HUES64 (cell line): ENCODE results near the gene SLC13A5. TPM values are rescaled to one million over a fixed set of nuclear protein-coding genes. Genes with fewer than 3 reads are reported as not detected.

Experiments
- H3K27ac ChIP-seq: 2 replicates; pipeline ENCODE4 v1.7.0; 2013; ENCODE audit warnings: low read depth, low read length, inconsistent platforms
- H3K27me3 ChIP-seq: 2 replicates; pipeline ENCODE4 v1.6.1; 2013; ENCODE audit warnings: mild to moderate bottlenecking, low read length; ENCODE audit not compliant: insufficient read depth
- H3K36me3 ChIP-seq: 2 replicates; pipeline ENCODE4 v1.6.1; 2013; ENCODE audit warnings: mild to moderate bottlenecking, low read length; ENCODE audit not compliant: insufficient read depth
- H3K4me1 ChIP-seq: 2 replicates; pipeline ENCODE4 v1.6.1; 2013; ENCODE audit warnings: mild to moderate bottlenecking, low read length, moderate library complexity; ENCODE audit not compliant: insufficient read depth
- H3K4me3 ChIP-seq: 2 replicates; pipeline ENCODE4 v1.5.1; 2013; ENCODE audit warnings: mild to moderate bottlenecking, low read length, moderate library complexity
- H3K9ac ChIP-seq: 2 replicates; pipeline ENCODE4 v1.6.1; 2013; ENCODE audit warnings: mild to moderate bottlenecking, low read depth, low read length
- H3K9me3 ChIP-seq: 2 replicates; pipeline ENCODE4 v1.6.1; 2013; ENCODE audit warnings: low read depth, low read length; ENCODE audit not compliant: insufficient read depth
- WGBS: fragments of 150-250, 120-280 bp; methylation state at CpG from one replicate; pipeline ENCODE4 v1.1.7; 2013; ENCODE audit warnings: missing lambda C conversion rate; 5-methylcytosine and 5-hydroxymethylcytosine counted together
- polyA plus RNA-seq, 2 experiments: library from polyadenylated mRNA; stranded (reverse); fragments of 50-300 nt; gene quantifications; one replicate each; pipeline ENCODE4 v1.2.3, GENCODE V29; 2013

Gene SLC13A5
- 0.65 TPM for polyA plus RNA-seq (2013, experiment 1 of 2)
- 0.63 TPM for polyA plus RNA-seq (2013, experiment 2 of 2)

DNA sequence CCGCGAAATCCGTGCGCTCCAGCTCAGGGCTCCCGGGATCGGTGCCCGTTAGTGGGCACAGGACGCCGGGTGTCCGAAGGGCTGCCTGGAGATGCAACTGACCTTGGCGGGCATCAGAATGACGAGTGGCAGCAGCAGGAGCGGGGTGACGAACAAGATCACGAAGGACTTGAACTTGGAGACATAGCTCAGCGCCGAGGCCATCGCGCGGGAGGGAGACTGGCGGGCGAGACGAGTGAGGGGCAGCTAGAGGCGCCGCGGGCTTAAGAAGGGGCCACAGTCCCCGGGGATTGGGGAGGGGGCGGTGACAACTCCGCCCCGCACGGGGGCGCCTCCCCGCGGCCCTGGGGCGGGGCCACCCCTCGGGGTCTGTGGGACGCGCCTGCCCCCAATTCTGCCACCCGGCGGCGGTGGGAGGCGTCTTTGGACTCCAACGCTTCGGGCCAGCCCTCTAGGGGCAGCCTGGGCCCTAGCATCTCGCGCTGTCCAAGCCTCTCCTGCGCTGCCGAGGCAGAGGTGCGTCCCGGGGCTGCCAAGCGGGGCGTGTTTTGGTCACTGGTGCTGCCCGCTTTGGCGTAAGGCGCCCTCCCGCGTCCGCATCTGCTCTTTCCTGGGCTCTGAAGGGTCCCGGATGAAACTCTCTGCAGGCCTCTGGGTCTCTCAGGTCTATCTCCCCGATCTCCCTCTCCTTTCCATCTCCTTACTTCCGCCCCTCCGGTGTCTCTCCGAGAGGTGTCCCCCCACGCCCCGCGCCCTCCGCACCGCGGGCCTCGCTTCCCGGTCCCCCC lies at the start of gene SLC13A5:
TSS of gene SLC13A5 (minus strand) at position 240 of the 788 bp plus-strand sequence. CDS start at position 204, 36 bp downstream.
- peak within 1 kb of the TSS; percentile 63 for H3K4me3 ChIP-seq
- no peak within 1 kb of the TSS for H3K27ac ChIP-seq
- H3K27me3 ChIP-seq: peaks cover 40% of the 10 kb centered on the region
- peak within 1 kb of the TSS; percentile 47 for H3K9ac ChIP-seq
- peaks cover 3% of the 10 kb centered on the region; the same call in 1 of the 2 replicates for H3K4me1 ChIP-seq
- H3K36me3 ChIP-seq: no peaks in the 10 kb centered on the region
- WGBS: 1% methylated on average over 71 of the region's 71 CpGs
- H3K9me3 ChIP-seq: 0 out of 2 replicates have a peak, but pooled peaks cover 3% of the 10 kb centered on the region

DNA sequence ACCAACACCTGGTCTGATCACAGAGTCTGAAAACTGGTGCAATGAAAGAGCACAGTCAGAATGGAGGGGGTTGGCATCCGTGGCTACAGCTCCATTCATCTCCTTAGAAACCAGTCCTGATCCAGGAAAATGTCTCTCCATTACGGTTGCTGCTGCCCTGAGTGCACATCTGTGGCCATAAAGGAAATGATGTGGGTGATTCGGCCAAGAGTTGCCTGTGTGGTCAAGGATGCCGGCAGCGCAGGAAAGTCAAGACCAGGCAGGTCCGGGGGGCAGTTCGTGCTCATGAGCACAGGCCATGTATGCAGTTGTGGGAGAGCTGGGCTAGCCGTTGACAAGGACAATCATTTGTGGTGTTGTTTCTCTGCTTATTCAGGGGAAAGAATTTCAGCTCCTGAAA lies 48.6 kb upstream of the SLC13A5 start:
- Histone ChIP-seq H3K36me3 (no peaks in the 10 kb centered on the region), H3K9ac (no peak overlapping the region), H3K27ac (no peak overlapping the region), H3K4me1 (no peaks in the 10 kb centered on the region), H3K9me3 (no peaks in the 10 kb centered on the region), H3K4me3 (no peak overlapping the region), H3K27me3 (no peaks in the 10 kb centered on the region)
- 90% methylated on average over 8 of the region's 8 CpGs for WGBS

DNA sequence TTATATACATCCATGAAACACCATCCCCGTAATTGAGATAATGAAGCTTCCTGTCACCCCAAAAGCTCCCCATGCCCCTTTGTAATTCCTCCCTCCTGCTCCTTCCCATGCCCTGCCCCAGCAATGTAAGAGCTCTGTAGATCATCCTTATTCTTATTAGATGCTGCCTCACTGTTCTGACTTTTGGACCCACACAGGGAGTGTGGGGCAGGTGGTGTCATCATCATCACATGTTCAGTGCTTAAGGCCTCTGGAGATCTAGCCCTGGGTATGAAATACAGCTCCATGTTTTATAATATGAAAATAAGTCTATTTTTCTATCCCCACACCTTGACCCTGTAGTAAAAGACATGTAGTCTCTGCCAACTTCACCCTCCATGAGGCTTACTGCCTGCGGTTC lies 44.6 kb upstream of the SLC13A5 start:
- 93% methylated on average over 2 of the region's 2 CpGs for WGBS
- Histone ChIP-seq H3K4me3 (no peak overlapping the region), H3K27ac (no peak overlapping the region), H3K4me1 (peaks cover 15% of the 10 kb centered on the region), H3K36me3 (no peaks in the 10 kb centered on the region), H3K27me3 (no peaks in the 10 kb centered on the region), H3K9me3 (no peaks in the 10 kb centered on the region), H3K9ac (no peak overlapping the region)

DNA sequence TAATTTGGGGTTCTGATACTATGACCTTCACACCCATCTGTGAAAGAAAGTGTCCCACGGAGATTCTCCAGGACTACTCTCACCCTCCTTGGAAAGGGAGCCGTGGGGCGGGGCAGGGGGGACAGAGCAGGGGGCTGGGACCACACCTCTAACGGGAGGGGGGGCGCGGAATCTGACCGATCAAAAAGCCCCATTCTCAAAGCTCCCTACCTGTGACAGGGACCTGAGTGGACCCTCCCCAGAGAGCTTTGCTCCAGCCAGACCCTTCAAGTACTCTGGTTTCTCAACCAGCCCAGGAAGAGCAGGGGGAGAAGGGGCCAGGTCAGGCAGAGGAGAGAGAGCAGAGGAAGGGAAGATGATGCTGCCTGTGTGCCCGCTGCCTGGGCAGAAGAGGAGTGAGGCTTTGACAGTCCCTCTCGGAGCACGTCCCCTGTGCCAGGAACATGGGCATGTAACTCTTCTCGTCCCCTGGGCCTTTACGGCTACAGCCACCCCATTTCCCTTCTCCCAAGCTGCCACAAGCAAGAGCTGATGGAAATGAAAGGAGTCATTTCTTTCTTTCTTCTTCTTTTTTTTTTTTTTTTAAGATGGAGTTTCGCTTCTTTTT lies 43.4 kb upstream of the SLC13A5 start:
- peaks cover 24% of the 10 kb centered on the region for H3K4me1 ChIP-seq
- H3K27ac ChIP-seq: no peak overlapping the region
- 81% methylated on average over 13 of the region's 13 CpGs for WGBS
- no peaks in the 10 kb centered on the region for H3K9me3 ChIP-seq
- H3K27me3 ChIP-seq: no peaks in the 10 kb centered on the region
- H3K36me3 ChIP-seq: no peaks in the 10 kb centered on the region
- H3K4me3 ChIP-seq: no peak overlapping the region
- no peak overlapping the region for H3K9ac ChIP-seq

DNA sequence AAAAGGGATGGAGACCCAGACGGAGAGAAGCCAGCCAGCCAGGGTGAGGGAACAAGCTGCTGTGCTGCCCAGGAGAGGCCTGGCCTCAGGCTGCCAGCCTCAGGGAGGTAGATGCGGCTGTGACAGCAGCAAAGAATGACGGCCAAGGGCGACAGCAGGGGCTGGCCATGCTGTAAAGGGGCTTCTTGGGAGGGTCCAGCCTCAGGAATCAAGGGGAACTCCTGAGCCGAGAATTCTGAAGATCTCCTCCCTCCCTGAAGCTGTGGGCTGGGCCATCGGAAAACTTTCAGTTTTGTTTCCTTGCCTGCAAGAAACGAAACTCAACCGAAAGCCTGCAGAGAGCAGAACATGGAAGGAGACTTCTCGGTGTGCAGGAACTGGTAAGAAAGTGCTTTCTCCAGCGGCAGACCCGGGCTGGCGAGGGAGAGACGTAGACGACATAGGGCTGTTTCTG lies 42.6 kb upstream of the SLC13A5 start, which contains the start of gene XAF1:
TSS of gene XAF1 (plus strand) at position 316 of the 454 bp plus-strand sequence. CDS start at position 349, 33 bp downstream.
- H3K27ac ChIP-seq: no peak within 1 kb of the TSS
- no peak within 1 kb of the TSS for H3K4me3 ChIP-seq
- no peaks in the 10 kb centered on the region for H3K36me3 ChIP-seq
- peaks cover 24% of the 10 kb centered on the region for H3K4me1 ChIP-seq
- 75% methylated on average over 14 of the region's 14 CpGs for WGBS
- no peaks in the 10 kb centered on the region for H3K27me3 ChIP-seq
- no peak within 1 kb of the TSS for H3K9ac ChIP-seq
- no peaks in the 10 kb centered on the region for H3K9me3 ChIP-seq

DNA sequence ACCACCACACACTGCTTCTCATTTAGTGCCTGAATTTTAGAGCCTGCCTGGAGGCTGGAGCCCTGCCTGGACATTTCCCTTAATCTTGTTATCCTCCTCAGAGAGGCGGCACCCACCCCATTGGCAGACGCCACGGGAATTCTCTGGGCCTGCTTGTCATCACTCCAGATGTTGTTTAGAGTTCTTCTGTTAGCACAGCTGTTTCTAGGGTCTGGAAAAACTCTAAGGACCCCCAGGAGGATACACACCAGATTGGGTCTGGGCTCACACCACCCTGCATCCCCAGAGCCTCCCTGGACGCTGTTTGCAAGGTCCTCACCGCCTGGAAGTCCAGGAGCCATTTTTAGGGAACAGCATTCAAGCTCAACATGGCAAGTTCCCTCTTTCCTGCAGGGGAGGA lies 42.1 kb upstream of the SLC13A5 start:
- Histone ChIP-seq H3K4me1 (peaks cover 24% of the 10 kb centered on the region), H3K9me3 (no peaks in the 10 kb centered on the region), H3K4me3 (no peak overlapping the region), H3K27ac (no peak overlapping the region), H3K27me3 (no peaks in the 10 kb centered on the region), H3K9ac (no peak overlapping the region), H3K36me3 (no peaks in the 10 kb centered on the region)
- WGBS: 97% methylated on average over 5 of the region's 5 CpGs

DNA sequence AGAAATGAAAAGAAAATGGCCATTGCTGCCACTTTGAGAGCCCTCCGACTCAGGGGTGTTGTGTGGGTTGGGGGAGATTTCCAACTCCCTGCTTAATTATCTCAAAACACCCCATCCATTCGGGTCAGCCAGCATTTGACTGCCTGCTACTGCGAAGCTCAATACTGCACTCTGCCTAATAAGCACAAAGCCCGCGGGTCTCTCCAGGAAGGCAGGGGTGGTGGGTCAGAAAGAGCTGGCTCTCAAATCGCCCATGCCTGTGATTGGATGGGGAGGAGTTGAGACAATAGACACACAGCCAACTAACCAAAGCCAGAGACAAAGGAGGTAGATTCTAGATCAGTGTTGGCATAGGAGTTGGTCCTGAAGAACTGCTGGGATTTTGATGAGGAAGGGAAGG lies 40.4 kb upstream of the SLC13A5 start:
- H3K9ac ChIP-seq: 0 out of 2 replicates have a peak overlapping the region, but pooled peaks have one; percentile 6
- H3K27me3 ChIP-seq: no peaks in the 10 kb centered on the region
- no peaks in the 10 kb centered on the region for H3K36me3 ChIP-seq
- H3K27ac ChIP-seq: peak overlapping the region; percentile 47
- WGBS: 84% methylated on average over 5 of the region's 6 CpGs
- peaks cover 24% of the 10 kb centered on the region for H3K4me1 ChIP-seq
- H3K9me3 ChIP-seq: no peaks in the 10 kb centered on the region; the same call in 1 of the 2 replicates
- H3K4me3 ChIP-seq: no peak overlapping the region

DNA sequence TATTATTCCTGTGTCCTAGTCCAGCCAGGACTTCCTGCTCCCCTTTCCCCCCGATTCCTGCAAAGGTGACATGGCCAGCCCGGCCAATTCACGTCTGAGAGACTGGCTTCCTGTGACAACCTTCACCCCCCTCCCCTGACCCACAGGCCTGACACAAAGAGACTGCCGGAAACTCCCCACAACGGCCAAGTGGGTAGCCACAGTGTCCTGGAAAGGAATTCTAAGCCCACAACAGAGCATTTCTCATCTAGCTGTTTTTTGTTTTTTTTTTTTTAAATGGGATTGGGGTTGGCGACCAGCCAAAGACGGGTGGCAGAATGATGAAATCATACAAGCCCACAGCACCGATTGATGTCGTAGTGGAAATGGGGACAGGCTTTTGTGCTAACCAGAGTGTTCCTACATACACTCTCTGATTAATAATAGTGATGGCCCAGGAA lies 39.9 kb upstream of the SLC13A5 start:
- Histone ChIP-seq H3K36me3 (no peaks in the 10 kb centered on the region), H3K4me1 (peaks cover 24% of the 10 kb centered on the region), H3K27me3 (no peaks in the 10 kb centered on the region), H3K9ac (peak overlapping the region; percentile 8; the same call in 1 of the 2 replicates), H3K9me3 (no peaks in the 10 kb centered on the region; the same call in 1 of the 2 replicates), H3K4me3 (no peak overlapping the region), H3K27ac (peak overlapping the region; percentile 47; the same call in 1 of the 2 replicates)
- whole genome bisulfite sequencing: 61% methylated on average over 8 of the region's 9 CpGs

DNA sequence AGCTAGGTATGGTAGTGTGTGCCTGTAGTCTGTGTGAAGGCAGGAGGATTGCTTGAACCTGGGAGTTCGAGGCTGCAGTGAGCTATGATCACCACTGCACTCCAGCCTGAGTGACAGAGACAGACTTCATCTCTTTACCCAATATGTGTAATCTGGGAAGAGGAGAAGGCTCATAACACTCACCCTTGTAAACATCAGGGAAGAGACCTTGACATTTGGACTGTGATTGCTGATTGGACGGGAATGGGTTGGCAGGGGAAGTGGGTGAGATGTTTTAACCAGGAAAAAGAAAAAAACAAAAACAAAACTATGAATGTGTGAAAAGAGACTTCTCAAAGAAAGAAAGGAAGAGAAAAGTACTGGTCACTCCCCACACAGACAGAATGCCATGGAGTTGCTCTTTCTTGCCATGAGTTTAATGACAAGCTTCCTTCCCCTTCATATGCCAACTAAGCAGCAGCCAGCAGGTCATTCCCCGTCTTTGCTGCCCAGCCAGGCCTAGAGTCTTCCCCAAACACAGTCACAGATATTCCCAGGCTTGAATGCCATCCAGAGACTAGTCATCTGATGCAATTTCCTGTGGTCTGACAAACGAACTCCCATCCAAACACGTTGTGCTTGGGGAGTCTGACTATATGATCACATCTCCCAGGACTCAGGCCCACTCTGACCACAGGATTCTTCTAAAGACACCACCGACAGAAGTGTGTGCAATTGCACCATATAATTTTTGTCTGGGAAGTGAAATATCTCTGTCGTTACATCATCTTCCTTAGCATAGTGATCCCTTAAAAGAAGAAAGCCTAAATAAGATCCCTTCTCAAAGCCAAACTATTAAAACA lies 39.1 kb upstream of the SLC13A5 start:
- peaks cover 24% of the 10 kb centered on the region for H3K4me1 ChIP-seq
- H3K27me3 ChIP-seq: no peaks in the 10 kb centered on the region
- no peaks in the 10 kb centered on the region for H3K36me3 ChIP-seq
- H3K9ac ChIP-seq: peak overlapping the region; percentile 8; the same call in 1 of the 2 replicates
- H3K9me3 ChIP-seq: no peaks in the 10 kb centered on the region; the same call in 1 of the 2 replicates
- WGBS: 74% methylated on average over 6 of the region's 7 CpGs
- no peak overlapping the region for H3K4me3 ChIP-seq
- H3K27ac ChIP-seq: no peak overlapping the region

DNA sequence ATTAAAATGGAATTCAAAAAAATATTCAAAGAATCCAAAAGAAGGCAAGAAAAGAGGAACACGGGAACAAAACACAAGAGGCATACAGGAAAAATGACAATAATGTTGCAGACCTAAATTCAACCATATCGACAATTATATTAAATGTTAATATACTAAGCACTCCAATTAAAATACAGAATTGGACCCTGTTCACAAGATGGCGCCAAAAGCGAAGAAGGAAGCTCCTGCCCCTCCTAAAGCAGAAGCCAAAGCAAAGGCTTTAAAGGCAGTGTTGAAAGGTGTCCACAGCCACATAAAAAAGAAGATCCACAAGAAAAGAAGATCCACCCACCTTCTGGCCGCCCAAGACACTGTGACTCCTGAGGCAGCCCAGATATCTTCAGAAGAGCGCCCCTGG lies 36.4 kb upstream of the SLC13A5 start:
- H3K27ac ChIP-seq: no peak overlapping the region
- H3K9me3 ChIP-seq: no peaks in the 10 kb centered on the region; the same call in 1 of the 2 replicates
- no peaks in the 10 kb centered on the region for H3K36me3 ChIP-seq
- H3K4me1 ChIP-seq: peaks cover 19% of the 10 kb centered on the region
- H3K9ac ChIP-seq: no peak overlapping the region
- WGBS: 92% methylated on average over 6 of the region's 6 CpGs
- H3K4me3 ChIP-seq: no peak overlapping the region
- no peaks in the 10 kb centered on the region for H3K27me3 ChIP-seq
